NCI-H82 treated with DMSO at 0.1 percent for 48 hours (cell line): Measurements from ENCODE around the gene SEMA3A.
"Not testable (repeated sequence)": the region's sequence is repeated elsewhere in the genome, so short reads cannot be mapped to it uniquely, and the experiment has no call there.

ENCODE experiments used
- DNase-seq: peaks from one replicate; lab custom pipeline; 2025; ENCODE audit not compliant: unreplicated experiment; lab: John Stamatoyannopoulos, UW

The SEMA3A gene

DNA sequence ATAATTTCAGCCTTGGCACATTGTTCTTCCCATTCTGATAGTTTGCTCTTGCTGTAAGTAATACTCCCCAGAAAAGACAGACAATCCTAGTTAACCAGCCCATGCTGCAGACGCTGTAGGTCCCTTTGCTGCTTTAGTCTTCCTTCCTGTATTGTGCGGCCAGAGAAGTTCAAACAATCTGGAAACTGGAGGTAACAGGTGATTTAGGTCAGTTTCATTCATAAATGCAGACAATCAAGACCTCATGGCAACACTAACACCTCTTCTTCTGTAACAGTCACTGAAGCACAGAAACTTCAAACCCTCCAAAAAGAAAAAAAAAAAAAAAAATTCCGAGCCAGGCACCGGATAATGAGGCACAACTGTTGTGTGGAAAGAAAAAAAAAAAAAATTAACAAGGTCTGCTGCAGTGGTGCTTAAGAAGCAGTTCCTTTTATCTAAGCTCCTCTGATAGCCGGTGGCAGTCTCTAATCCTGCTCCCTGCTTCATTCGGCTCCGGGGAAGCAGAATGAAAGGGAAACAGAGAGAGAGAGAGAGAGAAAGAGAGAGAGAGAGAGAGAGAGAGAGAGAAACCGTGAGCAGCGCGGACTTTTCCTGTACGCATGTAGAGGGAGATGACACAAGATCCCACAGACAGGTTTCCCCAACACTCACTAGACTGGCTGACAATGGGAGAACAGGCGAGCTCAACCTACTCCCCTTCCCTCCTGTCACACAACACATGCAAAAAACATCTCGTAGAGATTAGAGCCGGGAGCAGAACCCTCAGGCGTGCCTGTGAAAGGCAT, at the start of gene SEMA3A:
Gene SEMA3A, minus strand, starts transcription at position 306 of the 788 bp plus-strand sequence. Its CDS starts 203 bp downstream, at position 103.
- peak; percentile 63 for DNase-seq

DNA sequence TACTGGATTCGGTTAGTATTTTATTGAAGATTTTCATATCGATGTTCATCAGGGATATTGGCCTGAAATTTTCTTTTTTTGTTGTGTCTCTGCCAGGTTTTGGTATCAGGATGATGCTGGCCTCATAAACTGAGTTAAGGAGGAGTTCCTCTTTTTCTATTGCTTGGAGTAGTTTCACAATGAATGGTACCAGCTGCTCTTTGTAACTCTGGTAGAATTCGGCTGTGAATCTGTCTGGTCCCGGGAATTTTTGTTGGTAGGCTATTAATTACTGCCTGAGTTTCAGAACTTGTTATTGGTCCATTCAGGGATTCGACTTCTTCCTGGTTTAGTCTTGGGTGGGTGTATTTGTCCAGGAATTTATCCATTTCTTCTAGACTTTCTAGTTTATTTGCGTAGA, 48.4 kb upstream of the SEMA3A start:
- DNase-seq: not testable (repeated sequence)

DNA sequence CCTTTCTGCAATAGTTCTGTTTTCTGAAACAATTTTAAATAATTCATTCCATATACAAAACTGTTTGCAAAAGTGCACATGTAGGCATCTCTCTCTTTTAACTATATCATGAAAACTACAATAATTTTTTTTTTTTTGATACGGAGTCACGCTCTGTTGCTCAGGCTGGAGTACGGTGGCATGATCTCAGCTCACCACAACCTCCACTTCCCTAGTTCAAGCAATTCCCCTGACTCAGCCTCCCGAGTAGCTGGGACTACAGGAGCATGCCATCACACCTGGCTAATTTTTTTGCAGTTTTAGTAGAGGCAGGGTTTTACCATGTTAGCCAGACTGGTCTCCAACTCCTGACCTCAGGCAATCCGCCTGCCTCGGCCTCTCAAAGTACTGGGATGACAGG, 44.0 kb upstream of the SEMA3A start:
- DNase-seq: no peak

DNA sequence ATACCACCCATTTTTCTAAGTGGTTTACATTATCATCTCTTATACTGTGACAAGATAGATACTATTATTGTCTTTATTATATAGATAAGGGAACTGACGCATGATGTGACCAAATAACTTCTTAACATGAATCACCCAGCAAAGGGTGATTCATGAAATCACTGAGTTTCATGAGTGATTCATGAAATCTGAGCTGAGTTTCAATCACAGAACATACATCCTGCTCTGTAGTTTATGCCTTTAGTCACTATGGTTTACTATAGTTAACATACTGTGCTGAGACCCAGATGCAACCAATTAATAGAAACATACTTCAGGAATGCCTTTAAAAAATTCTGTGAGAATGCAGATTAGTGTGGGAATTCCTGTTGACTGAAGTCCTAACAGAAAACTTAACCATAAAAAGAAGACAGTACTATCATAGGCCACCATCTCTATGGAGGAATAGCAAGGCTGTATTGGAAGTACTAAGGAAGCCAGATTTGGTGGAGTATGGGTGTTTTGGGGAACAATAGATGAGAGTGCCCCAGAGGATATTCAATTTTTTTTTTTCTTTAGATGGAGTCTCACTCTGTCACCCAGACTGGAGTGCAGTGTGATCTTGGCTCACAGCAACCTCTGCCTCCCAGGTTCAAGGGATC, 43.1 kb upstream of the SEMA3A start:
- DNase-seq: no peak

DNA sequence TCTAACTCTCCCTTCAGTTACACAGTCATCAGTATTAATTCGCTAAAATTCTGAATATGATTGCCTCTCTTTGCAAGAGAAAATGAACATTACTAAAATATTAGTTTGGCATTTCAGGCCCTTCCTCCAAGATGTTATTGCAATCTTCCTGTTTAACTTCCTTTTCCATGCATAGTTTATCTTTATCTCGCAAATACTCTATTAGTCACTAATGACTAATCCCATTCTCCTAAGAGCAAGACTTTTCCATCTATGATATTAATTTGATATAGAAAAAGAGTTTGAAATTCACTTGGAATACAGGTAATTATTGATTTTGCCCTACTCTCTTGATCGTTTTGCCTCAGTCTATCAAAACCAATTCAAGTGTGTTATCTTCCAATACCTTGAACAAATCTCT, 41.8 kb upstream of the SEMA3A start:
- no peak for DNase-seq

DNA sequence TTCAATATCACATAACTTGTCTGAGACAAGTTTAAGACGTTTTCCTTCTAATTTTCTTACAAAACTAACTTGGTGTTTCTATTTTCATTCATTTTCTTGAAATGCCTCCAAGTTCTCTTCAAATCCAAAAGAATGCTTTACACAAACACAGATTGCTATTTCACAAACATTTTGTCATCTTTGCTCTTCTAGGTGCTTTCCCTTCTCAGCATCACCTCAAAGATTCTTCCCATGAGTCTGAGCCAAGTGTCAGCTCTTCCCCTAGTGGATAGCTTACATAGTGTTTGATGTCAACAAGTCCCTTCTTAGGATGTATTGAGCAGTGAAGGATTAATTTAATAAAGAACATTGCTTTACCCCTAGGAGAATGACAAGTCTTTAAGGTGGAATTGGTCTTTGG, 38.1 kb upstream of the SEMA3A start:
- DNase-seq: no peak

DNA sequence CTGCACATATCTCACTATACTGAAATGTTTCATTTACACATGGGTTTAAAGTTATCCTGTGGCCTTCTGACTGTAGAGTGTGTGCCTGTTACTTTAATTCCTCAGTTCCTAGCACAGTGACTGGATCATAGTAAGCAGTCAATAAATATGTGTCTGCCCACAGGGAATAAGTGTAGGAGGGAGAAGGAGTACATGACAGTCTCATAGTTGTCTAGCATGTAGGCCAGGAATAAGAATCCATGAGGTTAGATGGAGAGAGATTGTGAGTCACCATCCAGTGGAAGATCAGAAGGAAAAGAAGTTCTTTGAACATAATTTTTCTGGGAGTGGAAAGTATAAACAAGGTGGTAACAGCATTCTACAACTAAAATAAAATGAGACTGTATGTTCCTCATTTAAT, 36.6 kb upstream of the SEMA3A start:
- DNase-seq: no peak

DNA sequence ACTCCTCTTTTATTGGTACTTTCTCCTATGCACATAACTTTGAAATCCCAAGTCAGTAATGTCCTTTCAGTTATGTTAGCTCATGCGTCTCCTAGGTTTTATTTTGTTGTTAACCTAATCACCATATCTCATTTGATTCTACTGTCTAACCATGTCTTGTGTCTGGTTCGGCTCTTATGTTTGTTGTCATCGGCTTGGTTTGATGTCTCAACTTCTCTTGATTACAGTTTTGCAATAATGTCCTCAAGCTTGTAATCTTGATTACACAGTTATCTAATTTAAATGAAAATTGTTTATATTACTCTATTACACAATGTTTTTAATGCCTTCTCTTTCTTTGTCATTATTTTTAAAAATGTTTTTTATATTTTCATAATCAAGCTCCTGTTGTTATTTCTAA, 35.9 kb upstream of the SEMA3A start:
- DNase-seq: no peak

DNA sequence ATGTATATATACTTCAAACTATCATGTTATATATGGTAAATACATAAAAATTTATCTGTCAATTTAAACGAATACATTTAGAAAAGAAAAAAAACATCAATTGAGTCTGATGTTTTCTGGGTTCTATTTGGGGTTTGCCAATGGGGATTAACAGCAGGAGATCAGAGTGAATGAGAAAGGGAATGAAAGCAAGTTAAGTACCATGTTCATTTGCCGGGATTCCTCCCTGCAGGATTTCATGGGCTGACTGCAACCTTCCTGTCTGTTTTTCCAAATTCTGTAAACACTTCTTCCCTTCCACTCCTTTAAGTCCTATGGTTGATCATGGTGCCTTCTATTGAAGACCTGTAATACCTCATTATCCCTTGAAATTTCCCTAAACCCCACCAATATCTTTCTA, 33.9 kb upstream of the SEMA3A start:
- no peak for DNase-seq

DNA sequence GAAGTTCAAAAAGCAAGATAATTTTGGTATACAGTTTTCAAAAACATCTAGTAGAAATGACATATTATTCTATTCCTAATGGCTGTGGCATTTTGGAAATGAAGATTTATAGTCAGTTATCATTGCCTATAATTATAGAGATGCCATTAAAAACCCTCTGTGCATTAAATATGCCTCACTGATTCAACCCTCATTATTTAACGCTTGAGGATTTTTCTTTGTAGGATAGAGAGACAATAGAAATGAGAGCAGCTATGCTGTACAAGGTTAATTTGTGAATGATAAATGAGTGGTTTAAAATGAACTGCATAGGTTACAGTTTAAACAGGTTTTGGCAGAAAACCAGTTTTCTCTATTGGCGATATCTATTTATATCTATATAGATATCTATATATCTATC, 32.2 kb upstream of the SEMA3A start:
- DNase-seq: no peak

DNA sequence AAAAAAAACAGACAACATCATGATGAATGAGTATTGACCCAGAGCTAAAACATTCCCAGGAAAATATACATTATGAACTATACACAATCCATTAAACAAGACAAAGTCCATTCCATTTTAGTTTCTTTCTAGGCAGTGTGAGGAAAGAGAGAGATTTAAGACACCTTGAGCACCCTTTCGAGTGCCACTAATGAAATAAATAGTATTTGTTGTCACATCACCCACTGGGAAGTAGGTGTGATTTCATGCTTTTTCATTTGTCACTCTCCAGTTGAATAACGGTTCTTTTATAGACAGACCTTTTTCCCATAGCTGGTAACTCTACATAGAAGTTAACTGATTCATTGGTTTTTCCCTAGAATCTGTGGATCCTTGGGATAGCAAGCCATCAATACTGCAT, 29.9 kb upstream of the SEMA3A start:
- DNase-seq: no peak

DNA sequence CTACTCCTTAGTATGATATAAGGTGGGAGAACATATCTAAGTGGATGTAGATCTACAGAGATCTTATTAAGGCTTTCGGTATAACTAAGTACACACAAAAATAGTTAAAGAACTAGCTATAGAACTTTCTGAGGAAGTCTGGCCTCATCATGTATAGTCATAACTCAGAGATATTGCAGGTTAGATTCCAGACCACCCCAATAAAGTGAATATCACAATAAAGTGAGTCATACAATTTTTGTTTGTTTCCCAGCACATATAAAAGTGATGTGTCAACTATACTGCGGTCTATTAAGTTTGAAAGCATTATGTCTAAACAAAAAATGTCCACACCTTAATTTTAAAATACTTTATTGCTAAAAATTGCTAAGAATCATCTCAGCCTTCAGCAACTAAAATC, 24.7 kb upstream of the SEMA3A start:
- DNase-seq: no peak

DNA sequence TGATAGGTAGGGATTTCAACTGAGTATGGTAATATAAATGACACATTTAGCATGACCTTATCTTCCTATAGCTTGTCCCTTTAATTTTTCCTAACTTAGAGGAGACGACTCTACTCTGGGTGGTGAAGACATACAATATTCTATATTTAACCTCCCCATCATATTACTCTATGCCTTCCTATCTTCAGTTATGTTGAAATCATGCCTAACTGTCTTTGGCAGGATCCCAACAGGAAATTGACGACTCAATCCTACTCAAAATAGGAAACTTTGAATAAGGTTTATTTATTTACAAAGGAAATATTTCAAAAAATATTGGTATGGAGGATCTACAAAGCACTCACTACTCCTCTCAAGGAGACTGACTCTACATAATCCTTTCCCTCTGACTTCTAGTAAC, 24.1 kb upstream of the SEMA3A start:
- no peak for DNase-seq

DNA sequence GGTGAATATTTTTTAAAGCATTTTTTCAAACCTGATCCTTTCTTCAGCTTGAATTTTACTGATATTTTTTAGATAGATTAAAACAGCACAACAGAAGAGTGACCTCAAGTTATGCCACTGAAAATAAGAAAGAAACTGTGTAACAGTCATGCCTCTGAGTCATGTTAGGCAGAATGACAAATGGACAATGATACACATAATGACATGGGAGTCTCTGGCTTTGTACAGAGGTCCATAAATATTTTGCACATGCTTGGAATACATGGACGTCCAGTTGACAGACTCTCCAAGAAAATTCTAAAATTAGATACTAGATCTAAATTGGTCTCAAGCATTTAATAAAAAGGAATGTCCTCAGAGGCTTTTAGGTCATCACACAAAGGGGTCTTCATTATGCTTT, 21.9 kb upstream of the SEMA3A start:
- DNase-seq: no peak

DNA sequence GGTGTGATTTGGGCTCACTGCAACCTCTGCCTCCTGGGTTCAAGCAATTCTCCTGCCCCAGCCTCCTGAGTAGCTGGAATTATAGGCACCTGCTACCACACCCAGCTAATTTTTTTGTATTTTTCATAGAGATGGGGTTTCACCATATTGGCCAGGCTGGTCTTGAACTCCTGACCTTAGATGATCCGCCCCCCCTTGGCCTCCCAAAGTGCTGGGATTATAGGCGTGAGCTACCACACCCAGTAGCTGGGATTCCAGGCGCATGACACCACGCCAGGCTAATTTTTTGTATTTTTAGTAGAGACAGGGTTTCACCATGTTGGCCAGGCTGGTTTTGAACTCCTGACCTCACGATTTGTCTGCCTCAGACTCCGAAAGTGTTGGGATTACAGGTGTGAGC, 20.2 kb upstream of the SEMA3A start:
- DNase-seq: not testable (repeated sequence)

DNA sequence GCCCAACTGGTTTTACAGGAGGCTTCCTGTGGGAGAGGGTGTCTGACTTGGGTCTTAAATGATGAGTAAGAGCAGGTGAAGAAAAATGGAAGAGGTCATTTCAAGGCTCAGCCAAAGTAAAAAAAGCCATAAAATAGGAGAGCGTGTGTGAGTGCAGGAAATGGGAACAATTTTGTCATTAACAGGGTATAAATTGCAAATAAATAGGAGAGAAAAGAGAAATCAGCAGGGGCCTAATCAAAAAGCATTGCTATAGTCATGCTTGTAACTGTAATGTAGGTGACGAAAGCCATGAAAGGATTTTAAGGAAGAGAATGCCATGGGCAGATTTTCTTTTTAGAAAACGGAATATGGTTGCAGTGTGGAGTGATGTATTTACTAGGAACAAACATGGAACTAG, 15.7 kb upstream of the SEMA3A start:
- DNase-seq: no peak

DNA sequence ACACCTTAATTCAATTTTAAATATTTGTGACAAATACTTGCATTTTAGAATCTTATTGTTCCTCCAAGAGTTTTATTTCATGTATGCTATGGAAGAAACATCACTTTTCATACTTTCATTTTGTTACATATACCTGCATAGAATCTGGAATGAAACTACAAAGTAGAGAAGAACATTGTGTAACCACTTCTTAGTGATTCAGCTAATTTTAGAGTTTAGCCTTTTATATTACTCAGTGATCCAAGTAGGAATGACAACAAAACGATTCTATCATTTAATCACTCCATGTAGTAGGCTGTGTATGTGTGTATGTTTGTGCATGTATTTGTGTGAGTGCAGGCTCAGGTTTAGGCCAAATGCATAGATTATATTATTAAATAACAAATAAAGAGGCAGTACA, 14.4 kb upstream of the SEMA3A start:
- DNase-seq: no peak

DNA sequence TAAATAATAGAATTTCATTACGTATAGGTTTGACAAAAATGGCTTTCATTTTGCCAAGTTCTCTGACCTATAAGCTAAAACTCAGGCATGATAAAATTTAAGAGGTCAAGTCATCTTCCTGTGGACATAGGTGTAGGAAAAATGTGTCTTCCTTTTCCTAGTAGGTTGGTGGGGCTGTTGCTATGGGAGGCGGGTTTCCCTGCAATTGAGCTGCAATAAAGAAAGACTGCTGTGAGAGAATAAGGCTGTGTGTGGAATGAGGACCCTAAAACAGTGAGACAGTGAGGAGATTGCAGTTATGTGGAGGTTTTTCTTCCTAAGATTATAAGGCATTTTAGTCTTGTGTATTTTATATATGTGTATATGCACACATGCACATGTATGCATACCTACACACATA, 13.0 kb upstream of the SEMA3A start:
- DNase-seq: no peak

DNA sequence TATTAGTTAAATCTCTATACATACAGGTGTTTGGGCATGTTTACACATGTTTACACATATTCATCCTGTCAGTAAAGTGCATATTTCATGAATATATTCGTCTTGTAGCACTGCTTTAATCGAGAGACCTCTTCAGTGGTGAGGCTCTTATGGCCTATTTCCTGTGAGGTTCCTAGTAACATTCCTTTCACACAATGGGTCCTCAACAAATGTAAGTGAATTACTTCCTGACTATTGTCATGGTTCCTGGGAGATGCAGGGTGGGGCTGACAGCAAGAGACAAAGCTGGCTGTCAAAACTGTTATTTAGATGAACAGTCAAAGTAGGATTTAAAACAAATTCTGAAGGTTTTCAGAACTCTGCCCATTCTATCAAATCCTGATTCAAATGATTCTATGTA, 12.4 kb upstream of the SEMA3A start:
- no peak for DNase-seq

DNA sequence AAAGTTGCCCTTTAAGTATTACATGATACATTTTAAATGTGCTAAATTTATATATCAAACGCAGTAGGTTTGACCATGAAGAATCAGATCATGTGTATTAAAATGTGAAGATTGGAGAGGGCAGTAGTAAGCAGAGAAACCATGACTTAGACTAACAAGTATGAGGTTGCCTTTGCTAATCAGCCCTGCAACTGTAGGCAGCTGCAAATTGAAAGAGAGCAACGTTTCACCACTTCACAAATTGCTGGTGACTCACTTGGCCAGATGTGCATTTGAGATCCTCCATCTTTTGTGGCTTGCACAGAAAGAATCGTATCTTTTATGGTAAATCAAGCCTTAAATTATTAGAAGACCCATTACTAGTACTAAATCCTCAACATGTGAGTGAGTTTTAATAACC, 10.1 kb upstream of the SEMA3A start:
- no peak for DNase-seq

DNA sequence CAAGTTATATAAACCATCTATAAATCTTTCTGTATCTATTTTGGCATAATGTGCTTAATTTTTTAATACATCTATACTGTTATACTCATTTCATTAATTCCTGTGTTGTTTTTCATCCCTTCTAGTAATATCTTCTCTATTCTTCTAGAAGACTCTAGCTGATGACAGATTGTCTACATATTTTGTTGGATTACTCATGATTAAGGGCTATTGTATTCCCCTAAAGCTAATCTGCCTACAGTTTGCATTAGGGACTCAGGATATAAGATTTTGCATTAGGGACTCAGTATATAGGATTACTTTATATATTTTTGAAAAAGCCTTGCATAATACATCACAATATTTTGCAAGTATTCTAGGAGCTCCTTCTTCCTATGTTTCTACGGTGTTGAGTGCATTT, 8.3 kb upstream of the SEMA3A start:
- DNase-seq: peak; percentile 77

DNA sequence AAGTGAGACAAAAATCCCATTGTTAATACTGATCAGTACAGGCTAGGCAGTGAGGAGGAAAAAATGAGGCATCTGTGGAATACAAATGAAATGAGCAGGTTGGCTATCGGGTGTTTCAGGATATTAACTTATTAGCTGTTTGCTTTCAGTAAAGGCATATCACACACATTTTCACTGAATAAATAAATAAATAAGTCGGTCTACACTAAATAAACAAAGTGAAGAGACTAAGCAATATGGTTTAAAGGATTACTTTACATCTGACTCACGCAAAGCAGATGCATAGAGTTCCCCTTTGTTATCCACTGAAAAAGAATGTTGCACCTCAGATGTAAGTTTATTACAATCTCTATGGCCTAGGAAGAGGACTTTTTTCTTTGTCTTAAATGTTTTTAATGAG, 6.3 kb upstream of the SEMA3A start:
- DNase-seq: peak; percentile 30

DNA sequence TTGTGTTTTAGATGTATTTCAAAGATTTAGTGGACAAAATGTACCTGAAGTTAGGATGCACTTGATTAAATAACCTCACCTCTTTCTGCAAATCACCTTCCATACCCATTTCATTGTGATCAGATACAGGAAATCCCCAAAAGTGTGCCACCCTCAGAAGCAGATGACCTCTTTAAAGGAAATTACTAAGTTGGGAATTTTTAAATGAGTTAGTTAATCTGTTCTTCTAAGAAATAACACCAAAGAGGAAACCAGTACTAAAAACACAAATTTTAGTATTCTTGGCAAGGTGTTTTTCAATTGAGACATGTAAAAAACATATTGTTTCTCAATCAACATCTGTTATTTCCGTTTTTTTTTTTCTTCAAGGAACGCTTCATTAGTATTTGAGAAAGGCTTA, 4.6 kb upstream of the SEMA3A start:
- DNase-seq: no peak
